ENCODE data around the gene ZSWIM3. TPM values are rescaled to one million over a fixed set of nuclear protein-coding genes. Genes with fewer than 3 reads are reported as not detected.

The ZSWIM3 gene
- total and polyA plus RNA-seq, 11 donors = 1.3 to 3.1 (median 2.1) TPM

- peaks cover 0 to 5% (median 0%) of the 10 kb centered on the region in 9 donors for H3K27me3 ChIP-seq
- intact Hi-C loops (cut with DNase I) = no loop called here
- TF ChIP-seq, protein P1, sequence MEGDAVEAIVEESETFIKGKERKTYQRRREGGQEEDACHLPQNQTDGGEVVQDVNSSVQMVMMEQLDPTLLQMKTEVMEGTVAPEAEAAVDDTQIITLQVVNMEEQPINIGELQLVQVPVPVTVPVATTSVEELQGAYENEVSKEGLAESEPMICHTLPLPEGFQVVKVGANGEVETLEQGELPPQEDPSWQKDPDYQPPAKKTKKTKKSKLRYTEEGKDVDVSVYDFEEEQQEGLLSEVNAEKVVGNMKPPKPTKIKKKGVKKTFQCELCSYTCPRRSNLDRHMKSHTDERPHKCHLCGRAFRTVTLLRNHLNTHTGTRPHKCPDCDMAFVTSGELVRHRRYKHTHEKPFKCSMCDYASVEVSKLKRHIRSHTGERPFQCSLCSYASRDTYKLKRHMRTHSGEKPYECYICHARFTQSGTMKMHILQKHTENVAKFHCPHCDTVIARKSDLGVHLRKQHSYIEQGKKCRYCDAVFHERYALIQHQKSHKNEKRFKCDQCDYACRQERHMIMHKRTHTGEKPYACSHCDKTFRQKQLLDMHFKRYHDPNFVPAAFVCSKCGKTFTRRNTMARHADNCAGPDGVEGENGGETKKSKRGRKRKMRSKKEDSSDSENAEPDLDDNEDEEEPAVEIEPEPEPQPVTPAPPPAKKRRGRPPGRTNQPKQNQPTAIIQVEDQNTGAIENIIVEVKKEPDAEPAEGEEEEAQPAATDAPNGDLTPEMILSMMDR (IDR thresholded peaks at IDR 0.05) = no peak
- TF ChIP-seq POLR2A (IDR thresholded peaks at IDR 0.05) = no peak
- H3K9me3 ChIP-seq = no peaks in the 10 kb centered on the region
- H3K27ac ChIP-seq = peak overlapping the region in 11 of 12 donors; percentile 42 to 91 (median 79)
- peak overlapping the region in 11 of 12 donors; percentile 43 to 67 (median 62) for H3K4me3 ChIP-seq
- peaks cover 0 to 17% (median 0%) of the 10 kb centered on the region in 9 donors for H3K36me3 ChIP-seq
- H3K4me1 ChIP-seq = peaks cover 0 to 64% (median 18%) of the 10 kb centered on the region in 12 donors
- ATAC-seq = no peak
- 20 to 30% (median 22%) methylated on average over 4 of the region's 4 CpGs for whole genome bisulfite sequencing, 4 donors
- DNase-seq = no peak
These were observed 54.9 kb downstream of the ZSWIM3 start for GRCh38 chr20:45912344-45912682.

DNA sequence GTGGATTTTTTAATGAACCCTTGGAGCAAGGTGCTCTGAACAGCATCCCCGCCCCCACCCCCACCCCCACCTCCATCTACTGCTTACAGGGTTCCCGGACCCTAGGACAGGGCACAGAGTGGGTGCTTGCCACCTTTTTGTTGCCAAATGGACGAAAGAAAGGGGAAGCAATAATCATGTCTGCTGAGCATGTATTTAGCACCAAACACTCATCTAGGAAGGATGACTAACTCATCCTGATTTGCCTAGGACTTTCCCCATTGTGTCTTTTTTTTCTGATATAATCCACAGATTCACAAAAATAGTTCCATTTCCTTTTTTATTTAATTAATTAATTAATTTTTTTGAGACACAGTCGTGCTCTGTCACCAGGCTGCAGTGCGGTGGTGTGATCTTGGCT is 55.7 kb downstream of the ZSWIM3 start:
- intact Hi-C loops (cut with DNase I) = no loop called here
- Histone ChIP-seq H3K27ac (peak overlapping the region in 3 of 12 donors; percentile 75 to 91 (median 86)), H3K9me3 (no peaks in the 10 kb centered on the region), H3K4me1 (peaks cover 0 to 72% (median 19%) of the 10 kb centered on the region in 12 donors), H3K27me3 (peaks cover 0 to 5% (median 0%) of the 10 kb centered on the region in 9 donors), H3K4me3 (no peak overlapping the region), H3K36me3 (peaks cover 0 to 9% (median 0%) of the 10 kb centered on the region in 9 donors)
- WGBS, 4 donors = 53 to 58% (median 56%) methylated on average over 5 of the region's 5 CpGs
- TF ChIP-seq, protein P1 (IDR thresholded peaks at IDR 0.05) = no peak
- no peak for TF ChIP-seq POLR2A (IDR thresholded peaks at IDR 0.05)
- ATAC-seq (no peak), DNase-seq (no peak)

GRCh38 chr20:45917790-45918141 is 60.4 kb downstream of the ZSWIM3 start:
- no peak for TF ChIP-seq POLR2A (IDR thresholded peaks at IDR 0.05)
- TF ChIP-seq, protein P1 (IDR thresholded peaks at IDR 0.05) = no peak
- intact Hi-C loops (cut with DNase I) = no loop called here
- ATAC-seq = peak in 3 of 4 donors; percentile 42 to 56 (median 55)

GRCh38 chr20:45918182-45918737 is 60.8 kb downstream of the ZSWIM3 start:
- Histone ChIP-seq H3K9me3 (no peaks in the 10 kb centered on the region), H3K4me1 (peaks cover 0 to 85% (median 28%) of the 10 kb centered on the region in 12 donors), H3K4me3 (no peak overlapping the region), H3K27me3 (no peaks in the 10 kb centered on the region), H3K27ac (peak overlapping the region; percentile 31 to 92 (median 76)), H3K36me3 (no peaks in the 10 kb centered on the region)
- peak; percentile 39 to 74 (median 49) for ATAC-seq
- DNase-seq = no peak
- no peak for TF ChIP-seq POLR2A (IDR thresholded peaks at IDR 0.05)
- TF ChIP-seq, protein P1 (IDR thresholded peaks at IDR 0.05) = no peak
- intact Hi-C loops (cut with DNase I) = no loop called here
- WGBS, 4 donors = 55 to 65% (median 64%) methylated on average over 5 of the region's 5 CpGs

More at GRCh38 chr20:45917790-45918141, 60.4 kb downstream of the ZSWIM3 start:
- no peaks in the 10 kb centered on the region for H3K27me3 ChIP-seq
- 55 to 70% (median 63%) methylated on average over 5 of the region's 5 CpGs for WGBS, 4 donors
- peaks cover 0 to 86% (median 30%) of the 10 kb centered on the region in 12 donors for H3K4me1 ChIP-seq
- DNase-seq = peak in 4 of 5 donors; percentile 56 to 69 (median 64)
- no peaks in the 10 kb centered on the region for H3K36me3 ChIP-seq
- no peak overlapping the region for H3K4me3 ChIP-seq
- H3K27ac ChIP-seq = peak overlapping the region; percentile 31 to 92 (median 70)
- H3K9me3 ChIP-seq = no peaks in the 10 kb centered on the region
